Aorta (tissue), 5 donors: Measurements from ENCODE around the gene MMD. TPM values are rescaled to one million over a fixed set of nuclear protein-coding genes. Genes with fewer than 3 reads are reported as not detected.
"Not testable (repeated sequence)": the region's sequence is repeated elsewhere in the genome, so short reads cannot be mapped to it uniquely, and the experiment has no call there.

Source experiments
- ATAC-seq: fragments of 200-7000 bp; cut with Tn5 transposase; one replicate; pipeline ENCODE4 v1.9.1; 2022; ENCODE audit warnings: moderate library complexity; ENCODE audit not compliant: low FRiP score
- DNase-seq, 2 donors: peaks; one replicate each; pipeline ENCODE4 v3.0.0-alpha.2; 2020
- H3K27ac ChIP-seq, 2 donors: one replicate each; pipeline ENCODE4 v1.5.1; 2013; ENCODE audit warnings: low read length in 2 of 2, mild to moderate bottlenecking in 2 of 2, moderate library complexity in 2 of 2, control low read depth in 1 of 2, inconsistent platforms in 1 of 2, low read depth in 1 of 2
- H3K27me3 ChIP-seq, 2 donors: one replicate each; pipeline ENCODE4 v1.6.1; 2013; ENCODE audit warnings: control low read depth in 1 of 2, low read length in 1 of 2, mild to moderate bottlenecking in 1 of 2, moderate library complexity in 1 of 2; ENCODE audit not compliant: insufficient read depth in 2 of 2, control insufficient read depth in 1 of 2
- H3K36me3 ChIP-seq, 2 donors: one replicate each; pipeline ENCODE4 v1.6.1; 2013; ENCODE audit warnings: control low read depth in 1 of 2, low read length in 1 of 2, mild to moderate bottlenecking in 1 of 2; ENCODE audit not compliant: insufficient read depth in 2 of 2, control insufficient read depth in 1 of 2
- H3K4me1 ChIP-seq, 2 donors: one replicate each; pipeline ENCODE4 v1.6.1; 2013; ENCODE audit warnings: low read length in 2 of 2, control low read depth in 1 of 2, mild to moderate bottlenecking in 1 of 2, moderate library complexity in 1 of 2; ENCODE audit not compliant: insufficient read depth in 2 of 2, control insufficient read depth in 1 of 2
- H3K4me3 ChIP-seq, 2 donors: one replicate each; pipeline ENCODE4 v1.5.1; 2013; ENCODE audit warnings: low read length in 2 of 2, control low read depth in 1 of 2, mild to moderate bottlenecking in 1 of 2
- H3K9me3 ChIP-seq: one replicate; pipeline ENCODE4 v1.6.1; 2013; ENCODE audit warnings: mild to moderate bottlenecking, low read length; ENCODE audit not compliant: control insufficient read depth
- WGBS, 2 donors: extraction: QIAGEN DNeasy Blood & Tissue Kit; methylation state at CpG; one replicate each; pipeline ENCODE4 v1.1.7; 2013; 5-methylcytosine and 5-hydroxymethylcytosine counted together
- intact Hi-C, 2 donors: fragments of 100-400 bp; cut with DNase I; formaldehyde crosslinking; loops; one replicate each; pipeline versions ENCODE4 v1.14.2 to v1.15.0; 2022
- polyA plus RNA-seq, 2 donors: library from polyadenylated mRNA; stranded (reverse); fragments of 200-250 nt; gene quantifications; one replicate each; pipeline ENCODE4 v1.2.3, GENCODE V29; 2013
- total RNA-seq, 2 donors: library from RNA; stranded (reverse); fragmentation: NEBNext Ultra II Directional; extraction: Animal tissue kit (Norgen Biotek cat#: 25700); gene quantifications; one replicate each; pipeline ENCODE4 v1.2.1, GENCODE V29; 2021
- donor health status: healthy with polysubstance abuse.
- donor health status: Bipolar disorder and iron deficiency.
- donor health status: DM: no; HTN: no; CAD: no.
- donor health status: DM: no; HTN: no; CAD: no.
- donor health status: DM: yes; HTN: yes; CAD: no.

MMD gene
- total and polyA plus RNA-seq, 4 donors: 3.3 to 13.9 (median 11.1) TPM

DNA sequence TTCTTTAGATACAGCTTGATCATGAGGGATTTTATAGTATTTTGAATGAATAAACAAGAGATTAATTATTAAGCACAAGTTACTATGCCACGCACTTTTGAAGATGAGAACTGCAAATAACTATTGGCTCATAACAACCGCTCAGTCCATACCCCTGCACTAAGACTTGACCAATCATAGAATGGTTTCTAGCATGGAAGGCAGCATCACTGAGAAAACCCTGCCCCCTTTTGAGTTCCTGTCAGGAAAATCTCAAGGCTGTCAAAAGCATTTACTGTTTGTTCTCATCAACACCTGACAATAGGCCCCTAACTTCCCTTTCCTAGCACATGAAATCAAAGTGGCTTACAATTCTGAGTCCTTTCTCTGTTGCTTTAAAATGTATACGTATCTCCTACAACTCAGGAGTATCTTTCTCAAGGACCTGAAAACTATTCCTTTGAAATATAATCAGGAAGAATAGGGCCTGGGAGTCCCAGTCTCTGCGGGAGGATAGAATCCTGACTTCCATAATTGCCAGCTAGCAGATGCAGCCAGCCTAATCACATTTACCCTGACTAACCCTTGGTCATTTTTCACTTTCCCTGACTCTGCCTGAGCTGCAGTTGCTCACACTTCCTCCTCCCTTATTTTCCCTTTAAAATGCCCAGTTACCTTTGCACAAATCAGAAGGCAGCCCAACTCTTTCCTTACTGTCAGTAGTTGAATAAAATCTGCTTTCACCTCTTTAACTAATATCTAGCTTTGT is 9.1 kb upstream of the MMD start:
- 56 to 71% methylated on average over 4 of the region's 4 CpGs for WGBS, 2 donors
- DNase-seq (no peak), ATAC-seq (no peak)
- no peaks in the 10 kb centered on the region for H3K9me3 ChIP-seq
- no peak overlapping the region for H3K27ac ChIP-seq
- H3K4me1 ChIP-seq: no peaks in the 10 kb centered on the region
- no peaks in the 10 kb centered on the region for H3K36me3 ChIP-seq
- H3K27me3 ChIP-seq: no peaks in the 10 kb centered on the region
- no peak overlapping the region for H3K4me3 ChIP-seq
- intact Hi-C loops: no loop called here

DNA sequence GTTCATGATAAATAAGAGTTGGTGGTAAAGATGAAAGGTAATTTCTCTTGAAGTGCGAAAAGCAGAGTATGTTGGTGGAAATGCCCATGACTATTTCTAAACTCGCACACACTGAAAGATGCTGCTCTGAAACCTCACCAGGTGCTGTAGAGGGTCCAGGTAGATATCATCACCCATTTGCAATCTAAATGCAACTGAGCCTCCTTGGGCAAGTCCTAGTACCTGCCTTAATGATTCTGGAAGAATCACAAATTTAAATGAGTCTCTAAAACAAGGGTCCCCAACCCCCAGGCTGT is 5.9 kb upstream of the MMD start:
- H3K27me3 ChIP-seq: no peaks in the 10 kb centered on the region
- ATAC-seq (no peak), DNase-seq (no peak)
- intact Hi-C loops: loop anchor here in 1 of 2 donors (10.0 kb wide), 1 partner anchor 307 kb away; no protein-coding TSS in a partner anchor
- 96 to 97% methylated on average over 2 of the region's 2 CpGs for WGBS, 2 donors
- no peaks in the 10 kb centered on the region for H3K4me1 ChIP-seq
- H3K27ac ChIP-seq: no peak overlapping the region
- no peaks in the 10 kb centered on the region for H3K9me3 ChIP-seq
- H3K36me3 ChIP-seq: no peaks in the 10 kb centered on the region
- no peak overlapping the region for H3K4me3 ChIP-seq

DNA sequence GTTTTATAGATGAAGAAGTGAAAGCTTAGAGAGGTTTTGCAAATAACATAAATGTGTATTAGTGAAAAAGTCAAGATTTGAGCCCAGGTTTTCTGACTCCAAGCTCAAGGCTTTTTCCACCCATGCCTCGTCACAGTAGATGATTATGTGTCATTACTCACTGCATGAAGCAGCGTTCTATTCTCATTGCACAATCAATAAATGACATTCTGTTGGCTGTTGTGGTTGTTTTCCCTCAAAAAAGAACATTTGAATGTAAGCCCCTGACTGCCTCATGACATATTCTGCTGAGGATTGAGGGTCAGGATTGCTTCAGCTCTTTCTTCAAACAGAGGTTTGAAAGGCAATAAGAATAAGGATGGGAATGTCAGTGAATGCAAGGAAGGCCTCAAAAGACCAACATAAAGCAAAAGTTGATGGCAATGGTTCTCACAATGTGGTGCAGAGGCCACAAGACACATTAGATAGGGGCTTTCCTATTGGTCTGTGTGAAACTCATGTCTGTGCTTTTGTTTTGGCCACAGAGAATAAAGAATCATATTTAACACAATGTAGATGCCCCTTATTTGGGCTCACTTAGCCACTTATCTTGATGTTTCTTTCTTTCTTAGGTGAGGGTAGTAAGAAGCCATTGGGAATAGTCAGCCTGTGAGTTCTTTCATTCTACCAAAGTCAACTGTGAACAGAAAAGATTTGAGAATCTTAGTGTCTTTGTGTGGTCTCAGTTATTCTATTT is 5.4 kb upstream of the MMD start:
- Histone ChIP-seq H3K4me3 (no peak overlapping the region), H3K27me3 (no peaks in the 10 kb centered on the region), H3K9me3 (no peaks in the 10 kb centered on the region), H3K36me3 (no peaks in the 10 kb centered on the region), H3K27ac (no peak overlapping the region), H3K4me1 (no peaks in the 10 kb centered on the region)
- DNase-seq (no peak), ATAC-seq (no peak)
- intact Hi-C loops: loop anchor here in 1 of 2 donors (10.0 kb wide), 1 partner anchor 308 kb away; no protein-coding TSS in a partner anchor
- WGBS, 2 donors: 56 to 71% methylated on average over 2 of the region's 2 CpGs

DNA sequence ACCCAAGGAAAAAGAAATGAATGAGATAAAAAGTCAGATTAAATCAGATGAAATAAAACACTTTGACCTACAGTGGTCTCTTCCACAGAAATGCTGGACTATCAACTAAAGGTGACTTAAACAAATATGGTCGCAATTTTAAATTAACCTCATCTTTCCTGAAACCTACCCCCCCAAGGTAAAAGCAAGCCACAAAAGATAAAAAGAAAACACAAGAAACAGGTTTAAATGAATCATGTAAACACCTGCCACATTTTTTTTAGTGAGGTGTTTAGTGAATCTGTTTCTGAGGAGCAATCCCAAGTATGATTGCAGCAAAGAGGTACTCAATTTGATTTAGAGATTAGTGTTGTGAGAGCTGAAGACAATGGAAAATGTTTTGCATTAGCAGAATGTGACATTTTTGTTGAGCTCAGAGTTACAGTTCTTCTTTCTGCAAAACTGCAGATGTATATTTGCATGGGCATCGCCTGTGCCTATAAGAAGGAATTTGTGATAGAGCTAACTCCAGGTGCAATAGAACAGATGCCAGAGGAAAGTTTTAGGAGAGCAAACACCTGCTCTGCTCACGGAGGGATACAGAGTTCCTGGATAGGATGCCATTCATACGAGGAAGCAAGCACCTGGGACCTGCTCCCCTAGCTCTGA is 3.4 kb upstream of the MMD start:
- intact Hi-C loops: loop anchor here (5.0 to 10.0 kb wide), 3 partner anchors 153 to 327 kb away; partner anchors contain the start of gene PCTP (in 1 of the 2)
- Histone ChIP-seq H3K9me3 (no peaks in the 10 kb centered on the region), H3K27ac (no peak overlapping the region), H3K27me3 (no peaks in the 10 kb centered on the region), H3K36me3 (no peaks in the 10 kb centered on the region), H3K4me3 (no peak overlapping the region), H3K4me1 (no peaks in the 10 kb centered on the region)
- 64 to 77% methylated on average over 4 of the region's 4 CpGs for WGBS, 2 donors
- no peak for ATAC-seq
- no peak for DNase-seq

DNA sequence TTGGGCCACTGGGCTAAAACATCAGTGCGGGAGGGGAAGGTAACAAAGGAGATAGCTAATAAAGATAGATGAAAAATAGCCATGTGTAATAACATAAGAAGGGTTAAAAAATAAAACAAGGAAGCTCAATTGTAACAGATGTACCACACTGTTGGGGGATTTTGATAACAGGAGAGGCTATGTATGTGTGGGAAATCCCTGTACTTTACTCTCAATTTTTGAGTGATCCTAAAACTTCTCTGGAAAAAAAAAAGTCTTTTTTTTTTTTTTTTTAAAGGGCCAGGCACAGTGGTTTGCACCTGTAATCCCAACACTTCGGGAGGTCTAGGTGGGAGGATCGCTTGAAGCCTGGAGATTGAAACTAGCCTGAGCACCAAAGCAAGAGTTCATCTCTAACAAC is 1.9 kb upstream of the MMD start:
- Histone ChIP-seq H3K27ac (no peak overlapping the region), H3K9me3 (no peaks in the 10 kb centered on the region), H3K4me3 (no peak overlapping the region), H3K36me3 (no peaks in the 10 kb centered on the region), H3K27me3 (no peaks in the 10 kb centered on the region), H3K4me1 (no peaks in the 10 kb centered on the region)
- intact Hi-C loops: loop anchor here (5.0 to 10.0 kb wide), 3 partner anchors 151 to 329 kb away; partner anchors contain the start of gene PCTP (in 1 of the 2)
- no peak for ATAC-seq
- DNase-seq: no peak
- WGBS, 2 donors: 78 to 85% methylated on average over 3 of the region's 3 CpGs

DNA sequence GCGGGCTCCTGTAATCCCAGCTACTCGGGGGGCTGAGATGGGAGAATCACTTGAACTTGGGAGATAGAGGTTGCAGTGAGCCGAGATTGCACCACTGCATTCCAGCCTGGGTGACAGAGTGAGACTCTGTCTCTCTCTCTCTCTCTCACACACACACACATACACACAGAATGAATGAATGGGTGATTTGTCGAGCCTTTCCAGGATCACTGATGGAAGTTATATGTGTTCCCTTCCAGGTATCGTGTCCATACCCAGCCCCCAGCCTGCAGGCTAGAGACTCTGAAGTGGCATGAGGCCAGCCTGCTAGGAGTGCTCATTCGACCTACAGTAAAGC is 1.2 kb upstream of the MMD start:
- ATAC-seq, H3K36me3 ChIP-seq, H3K9me3 ChIP-seq, H3K4me3 ChIP-seq, DNase-seq, H3K4me1 ChIP-seq, H3K27ac ChIP-seq, H3K27me3 ChIP-seq: not testable (repeated sequence)
- intact Hi-C loops: loop anchor here (5.0 to 10.0 kb wide), 3 partner anchors 150 to 330 kb away; partner anchors contain the start of gene PCTP (in 1 of the 2)
- 72 to 76% methylated on average over 6 of the region's 6 CpGs for WGBS, 2 donors

DNA sequence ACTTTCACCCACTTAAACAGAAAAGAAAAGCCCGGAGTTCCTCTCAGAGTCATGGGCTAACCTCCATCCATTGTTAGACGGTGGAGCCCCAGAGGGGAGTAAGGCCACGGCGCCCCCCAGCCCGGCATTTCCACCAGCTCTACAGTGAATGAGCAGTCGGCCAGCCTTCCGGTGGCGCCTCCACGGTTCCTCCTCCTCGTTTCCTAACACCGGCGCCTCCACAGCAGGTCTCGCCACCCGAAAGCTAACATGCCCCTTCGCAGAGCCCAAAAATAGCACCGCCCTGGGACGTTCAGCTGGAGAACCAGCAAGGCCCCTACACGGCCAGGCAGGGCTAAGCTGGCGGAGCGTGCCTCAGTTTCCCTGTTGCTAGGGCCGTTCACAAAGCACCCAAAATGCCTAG is 858 bp downstream of the MMD start:
- Histone ChIP-seq H3K9me3 (no peaks in the 10 kb centered on the region), H3K36me3 (no peaks in the 10 kb centered on the region), H3K27me3 (no peaks in the 10 kb centered on the region), H3K27ac (no peak overlapping the region), H3K4me3 (peak overlapping the region; percentile 93 to 100), H3K4me1 (peaks cover 0 to 6% of the 10 kb centered on the region in 2 donors)
- peak; percentile 46 for ATAC-seq
- DNase-seq: peak; percentile 63 to 84
- intact Hi-C loops: loop anchor here (5.0 to 10.0 kb wide), 3 partner anchors 148 to 332 kb away; partner anchors contain the start of gene PCTP (in 1 of the 2)
- 0 to 1% methylated on average over 21 of the region's 21 CpGs for WGBS, 2 donors

GRCh38 chr17:55420067-55420775 is 1.4 kb downstream of the MMD start:
- no peak for ATAC-seq
- WGBS, 2 donors: 64% methylated on average over 6 of the region's 6 CpGs
- Histone ChIP-seq H3K27ac (no peak overlapping the region), H3K27me3 (no peaks in the 10 kb centered on the region), H3K9me3 (no peaks in the 10 kb centered on the region), H3K4me3 (peak overlapping the region in 1 of 2 donors; percentile 93), H3K36me3 (no peaks in the 10 kb centered on the region), H3K4me1 (peaks cover 0 to 6% of the 10 kb centered on the region in 2 donors)
- intact Hi-C loops: loop anchor here (5.0 to 10.0 kb wide), 3 partner anchors 148 to 332 kb away; partner anchors contain the start of gene PCTP (in 1 of the 2)
- no peak for DNase-seq
